ENCODE data around the gene DCXR. TPM values are rescaled to one million over a fixed set of nuclear protein-coding genes. Genes with fewer than 3 reads are reported as not detected.

The DCXR gene
- total and polyA plus RNA-seq, 2 experiments from 2014 or later, result 70.2 to 75.8 TPM

- in situ Hi-C loops (cut with MboI), result no loop called here
- TF ChIP-seq EZH2 (IDR thresholded peaks at IDR 0.05; ENCODE audit: insufficient read depth, poor library complexity, severe bottlenecking), result no peak
- TF ChIP-seq EZH2phosphoT487 (IDR thresholded peaks at IDR 0.05; ENCODE audit: insufficient read depth, low read depth), result no peak
- Histone ChIP-seq H3K4me1 (ENCODE audit: insufficient read depth) (no peaks in the 10 kb centered on the region), H3K27me3 (replicated peaks; ENCODE audit: insufficient read depth) (no peaks in the 10 kb centered on the region), H3K36me3 (ENCODE audit: low read depth) (no peaks in the 10 kb centered on the region), H3K27ac (0 out of 2 replicates have a peak overlapping the region, but pooled peaks have one; percentile 69), H3K9me3 (ENCODE audit: low read depth) (no peaks in the 10 kb centered on the region), H3F3A (ENCODE audit: insufficient read depth) (peaks cover 6% of the 10 kb centered on the region; the same call in 1 of the 2 replicates), H4K20me1 (ENCODE audit: insufficient read depth) (no peaks in the 10 kb centered on the region), H3K9me2 (ENCODE audit: insufficient read depth) (no peaks in the 10 kb centered on the region), H3K4me3 (peak overlapping the region; percentile 79), H3K79me2 (ENCODE audit: insufficient read depth) (no peaks in the 10 kb centered on the region), H2AFZ (peak overlapping the region; percentile 61), H3K9ac (peak overlapping the region; percentile 74; the same call in 1 of the 2 replicates), H3K4me2 (ENCODE audit: unreplicated experiment) (peak overlapping the region; percentile 86)
- no peak for DNase-seq
- WGBS, 2 experiments (ENCODE audit: low coverage in 1 of 2, low lambda C conversion rate in 2 of 2, missing lambda C conversion rate in 2 of 2), result 1 to 2% methylated on average over 10 of the region's 10 CpGs
These were observed 345 bp upstream of the DCXR start for GRCh38 chr17:82037889-82038195.

DNA sequence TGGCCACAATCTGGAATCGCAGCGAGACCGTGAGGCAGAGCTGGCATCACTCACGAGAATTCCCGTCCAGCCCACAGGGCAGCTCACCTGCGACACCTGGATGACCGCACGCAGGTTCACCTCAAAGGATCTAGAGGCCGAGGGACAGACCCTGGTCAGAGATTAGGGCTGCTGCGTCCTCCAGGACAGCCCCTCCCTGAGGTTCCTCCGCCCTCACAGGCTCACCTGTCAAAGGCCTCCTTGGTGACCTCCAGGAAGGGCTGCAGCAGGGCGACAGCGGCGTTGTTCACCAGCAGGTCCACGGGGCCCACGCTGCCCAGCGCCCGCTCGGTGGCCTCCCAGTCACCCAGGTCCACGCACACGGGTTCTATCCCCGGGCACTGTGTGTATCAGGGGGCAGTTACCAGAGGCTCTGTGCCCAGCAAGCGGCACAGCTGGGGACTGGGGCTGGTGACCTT is 834 bp downstream of the DCXR start:
- Histone ChIP-seq H3K9me3 (ENCODE audit: low read depth) (no peaks in the 10 kb centered on the region), H3K27ac (peak overlapping the region; percentile 69), H3K9ac (peak overlapping the region; percentile 74), H3K27me3 (replicated peaks; ENCODE audit: insufficient read depth) (no peaks in the 10 kb centered on the region), H3K9me2 (ENCODE audit: insufficient read depth) (no peaks in the 10 kb centered on the region), H3K36me3 (ENCODE audit: low read depth) (no peaks in the 10 kb centered on the region), H3K4me1 (ENCODE audit: insufficient read depth) (no peaks in the 10 kb centered on the region), H3K4me3 (peak overlapping the region; percentile 79), H3K4me2 (ENCODE audit: unreplicated experiment) (peak overlapping the region; percentile 86), H3K79me2 (ENCODE audit: insufficient read depth) (no peaks in the 10 kb centered on the region), H4K20me1 (ENCODE audit: insufficient read depth) (no peaks in the 10 kb centered on the region), H3F3A (ENCODE audit: insufficient read depth) (peaks cover 6% of the 10 kb centered on the region; the same call in 1 of the 2 replicates), H2AFZ (peak overlapping the region; percentile 61)
- TF ChIP-seq EZH2 (IDR thresholded peaks at IDR 0.05; ENCODE audit: insufficient read depth, poor library complexity, severe bottlenecking) (no peak), EZH2phosphoT487 (IDR thresholded peaks at IDR 0.05; ENCODE audit: insufficient read depth, low read depth) (no peak)
- in situ Hi-C loops (cut with MboI), result no loop called here
- DNase-seq, result no peak
- 50 to 52% methylated on average over 23 of the region's 23 CpGs for WGBS, 2 experiments (ENCODE audit: low coverage in 1 of 2, low lambda C conversion rate in 2 of 2, missing lambda C conversion rate in 2 of 2)

- Histone ChIP-seq H3K27ac (no peak overlapping the region), H3K9ac (peak overlapping the region; percentile 74; the same call in 1 of the 2 replicates), H3K4me2 (ENCODE audit: unreplicated experiment) (peak overlapping the region; percentile 86), H3K9me3 (ENCODE audit: low read depth) (no peaks in the 10 kb centered on the region), H2AFZ (no peak overlapping the region), H3K4me3 (peak overlapping the region; percentile 79; the same call in 1 of the 2 replicates), H3K27me3 (replicated peaks; ENCODE audit: insufficient read depth) (no peaks in the 10 kb centered on the region), H3F3A (ENCODE audit: insufficient read depth) (peaks cover 2% of the 10 kb centered on the region; the same call in 1 of the 2 replicates), H3K9me2 (ENCODE audit: insufficient read depth) (no peaks in the 10 kb centered on the region), H3K79me2 (ENCODE audit: insufficient read depth) (no peaks in the 10 kb centered on the region), H4K20me1 (ENCODE audit: insufficient read depth) (no peaks in the 10 kb centered on the region), H3K36me3 (ENCODE audit: low read depth) (no peaks in the 10 kb centered on the region), H3K4me1 (ENCODE audit: insufficient read depth) (no peaks in the 10 kb centered on the region)
- TF ChIP-seq EZH2phosphoT487 (IDR thresholded peaks at IDR 0.05; ENCODE audit: insufficient read depth, low read depth) (no peak), EZH2 (IDR thresholded peaks at IDR 0.05; ENCODE audit: insufficient read depth, poor library complexity, severe bottlenecking) (no peak)
- in situ Hi-C loops (cut with MboI), result no loop called here
- no peak for DNase-seq
- WGBS, 2 experiments (ENCODE audit: low coverage in 1 of 2, low lambda C conversion rate in 2 of 2, missing lambda C conversion rate in 2 of 2), result 93 to 94% methylated on average over 14 to 20 of the region's 20 CpGs
These were observed 1.4 kb downstream of the DCXR start for GRCh38 chr17:82035956-82036633.

GRCh38 chr17:82035488-82035887 is 2.0 kb downstream of the DCXR start:
- no peak for DNase-seq
- Histone ChIP-seq H3K27me3 (replicated peaks; ENCODE audit: insufficient read depth) (no peaks in the 10 kb centered on the region), H3K36me3 (ENCODE audit: low read depth) (no peaks in the 10 kb centered on the region), H3K9ac (no peak overlapping the region), H3K27ac (no peak overlapping the region), H3K4me3 (no peak overlapping the region), H3K9me2 (ENCODE audit: insufficient read depth) (no peaks in the 10 kb centered on the region), H3K9me3 (ENCODE audit: low read depth) (no peaks in the 10 kb centered on the region), H4K20me1 (ENCODE audit: insufficient read depth) (no peaks in the 10 kb centered on the region), H3F3A (ENCODE audit: insufficient read depth) (no peaks in the 10 kb centered on the region), H2AFZ (no peak overlapping the region), H3K4me2 (ENCODE audit: unreplicated experiment) (no peak overlapping the region), H3K79me2 (ENCODE audit: insufficient read depth) (no peaks in the 10 kb centered on the region), H3K4me1 (ENCODE audit: insufficient read depth) (no peaks in the 10 kb centered on the region)
- WGBS, 2 experiments (ENCODE audit: low coverage in 1 of 2, low lambda C conversion rate in 2 of 2, missing lambda C conversion rate in 2 of 2), result 95 to 98% methylated on average over 8 of the region's 8 CpGs
- in situ Hi-C loops (cut with MboI), result no loop called here
- TF ChIP-seq EZH2phosphoT487 (IDR thresholded peaks at IDR 0.05; ENCODE audit: insufficient read depth, low read depth) (no peak), EZH2 (IDR thresholded peaks at IDR 0.05; ENCODE audit: insufficient read depth, poor library complexity, severe bottlenecking) (no peak)
